Esophagus muscularis mucosa (tissue), 4 donors: Measurements from ENCODE around the gene ADPGK. TPM values are rescaled to one million over a fixed set of nuclear protein-coding genes. Genes with fewer than 3 reads are reported as not detected.

ENCODE experiments used
- DNase-seq: peaks from one replicate; pipeline ENCODE4 v3.0.0-alpha.2; 2017; ENCODE audit errors: extremely low spot score
- H3K27ac ChIP-seq, 4 donors: fragments of 200-600 bp; sonication (generic); replicated peaks in 1 of 4; 1 replicate in 3 of 4; 2 replicates in 1 of 4; pipeline ENCODE4 v1.5.1; 2016 to 2019; ENCODE audit warnings: mild to moderate bottlenecking in 1 of 4
- H3K27me3 ChIP-seq, 4 donors: fragments of 200-600 bp; sonication (generic); one replicate each; pipeline versions ENCODE4 v1.5.1 to v1.6.0; 2016 to 2019
- H3K36me3 ChIP-seq, 4 donors: fragments of 200-600 bp; sonication (generic); one replicate each; pipeline ENCODE4 v1.5.1; 2016 to 2019
- H3K4me1 ChIP-seq, 4 donors: fragments of 200-600 bp; sonication (generic); one replicate each; pipeline ENCODE4 v1.5.1; 2016 to 2019
- H3K4me3 ChIP-seq, 4 donors: fragments of 200-600 bp; sonication (generic); 1 replicate in 2 of 4; 2 replicates in 2 of 4; pipeline ENCODE4 v1.5.1; 2016 to 2019; ENCODE audit warnings: mild to moderate bottlenecking in 4 of 4, moderate library complexity in 1 of 4
- H3K9me3 ChIP-seq, 4 donors: fragments of 200-600 bp; sonication (generic); 1 replicate in 3 of 4; 2 replicates in 1 of 4; pipeline ENCODE4 v1.5.1; 2016 to 2019
- EP300 ChIP-seq: sonication (generic); formaldehyde crosslinking; IDR thresholded peaks from one replicate; pipeline ENCODE4 v1.6.1; 2017; ENCODE audit warnings: antibody characterized with exemption
- POLR2A ChIP-seq: fragments of 450-650 bp; IDR thresholded peaks from one replicate; pipeline ENCODE4 v1.6.1; 2017; ENCODE audit warnings: antibody characterized with exemption, moderate library complexity, mild to moderate bottlenecking, low read depth
- POLR2AphosphoS5 ChIP-seq, 2 donors: sonication (generic); formaldehyde crosslinking; IDR thresholded peaks; one replicate each; pipeline ENCODE4 v1.6.1; 2017; ENCODE audit warnings: antibody characterized with exemption in 2 of 2
- WGBS: methylation state at CpG from one replicate; pipeline ENCODE4 v1.1.5; 2018; 5-methylcytosine and 5-hydroxymethylcytosine counted together
- intact Hi-C: fragments of 100-400 bp; cut with DNase I; formaldehyde crosslinking; loops from one replicate; pipeline ENCODE4 v1.15.1; 2023
- total RNA-seq, 4 donors: library from RNA; depleted of rRNA; stranded (reverse); fragments of >200 nt; gene quantifications; one replicate each; pipeline versions ENCODE4 v1.1.0 to v1.2.1, GENCODE V29; 2016
- TF ChIP-seq, protein P1 (sequence below), 3 experiments: fragments of 200-600 bp in 2 of 3; fragments of 450-650 bp in 1 of 3; sonication (generic) in 2 of 3; IDR thresholded peaks; one replicate each; pipeline ENCODE4 v1.5.1; 2017 to 2019; ENCODE audit warnings: antibody characterized with exemption in 3 of 3, mild to moderate bottlenecking in 2 of 3, moderate library complexity in 1 of 3

ADPGK gene
- total RNA-seq, 4 donors from 2014 or later, result 20.2 to 37.4 (median 22.3) TPM

DNA sequence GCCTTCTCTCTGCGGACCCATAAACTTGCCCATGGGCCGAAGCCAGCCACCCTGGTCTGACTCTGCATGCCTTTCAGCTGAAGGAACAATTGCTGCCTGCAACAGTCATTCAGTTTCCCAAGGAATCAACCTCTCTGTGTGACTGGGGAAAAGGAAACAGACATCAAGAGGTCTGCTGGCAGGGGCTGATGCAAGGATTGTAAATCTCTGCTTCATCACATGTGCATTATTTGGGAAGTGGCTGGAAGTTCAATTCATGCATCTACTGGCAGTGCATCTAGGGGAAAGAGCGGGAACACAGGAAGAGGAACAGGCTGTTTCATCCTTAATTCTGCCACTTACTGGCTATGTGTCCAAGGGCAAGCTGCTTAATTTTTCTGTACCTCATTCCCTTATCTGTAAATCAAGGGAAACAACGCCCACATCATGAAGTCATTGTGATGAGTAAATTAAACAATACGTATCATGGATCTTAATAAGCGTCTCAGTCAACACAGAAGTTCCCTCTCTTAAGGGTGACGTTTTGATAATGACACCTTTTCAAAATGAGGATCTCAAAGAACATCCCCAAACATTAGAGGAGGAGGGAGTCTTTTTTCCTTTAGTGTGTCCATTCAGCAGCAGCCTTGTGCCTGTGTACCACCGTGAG, 17.4 kb upstream of the ADPGK start:
- Histone ChIP-seq H3K27me3 (peaks cover 0 to 18% (median 0%) of the 10 kb centered on the region in 4 donors), H3K9me3 (no peaks in the 10 kb centered on the region), H3K27ac (no peak overlapping the region), H3K4me3 (no peak overlapping the region), H3K4me1 (peaks cover 9 to 17% (median 14%) of the 10 kb centered on the region in 4 donors), H3K36me3 (no peaks in the 10 kb centered on the region)
- 77% methylated on average over 8 of the region's 8 CpGs for WGBS
- no peak for DNase-seq
- intact Hi-C loops, result no loop called here
- no peak for TF ChIP-seq EP300
- TF ChIP-seq, protein P1, sequence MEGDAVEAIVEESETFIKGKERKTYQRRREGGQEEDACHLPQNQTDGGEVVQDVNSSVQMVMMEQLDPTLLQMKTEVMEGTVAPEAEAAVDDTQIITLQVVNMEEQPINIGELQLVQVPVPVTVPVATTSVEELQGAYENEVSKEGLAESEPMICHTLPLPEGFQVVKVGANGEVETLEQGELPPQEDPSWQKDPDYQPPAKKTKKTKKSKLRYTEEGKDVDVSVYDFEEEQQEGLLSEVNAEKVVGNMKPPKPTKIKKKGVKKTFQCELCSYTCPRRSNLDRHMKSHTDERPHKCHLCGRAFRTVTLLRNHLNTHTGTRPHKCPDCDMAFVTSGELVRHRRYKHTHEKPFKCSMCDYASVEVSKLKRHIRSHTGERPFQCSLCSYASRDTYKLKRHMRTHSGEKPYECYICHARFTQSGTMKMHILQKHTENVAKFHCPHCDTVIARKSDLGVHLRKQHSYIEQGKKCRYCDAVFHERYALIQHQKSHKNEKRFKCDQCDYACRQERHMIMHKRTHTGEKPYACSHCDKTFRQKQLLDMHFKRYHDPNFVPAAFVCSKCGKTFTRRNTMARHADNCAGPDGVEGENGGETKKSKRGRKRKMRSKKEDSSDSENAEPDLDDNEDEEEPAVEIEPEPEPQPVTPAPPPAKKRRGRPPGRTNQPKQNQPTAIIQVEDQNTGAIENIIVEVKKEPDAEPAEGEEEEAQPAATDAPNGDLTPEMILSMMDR (IDR thresholded peaks at IDR 0.05), result no peak
- no peak for TF ChIP-seq POLR2AphosphoS5 (IDR thresholded peaks at IDR 0.05)
- no peak for TF ChIP-seq POLR2A

- peaks cover 0 to 13% (median 0%) of the 10 kb centered on the region in 4 donors for H3K27me3 ChIP-seq
- intact Hi-C loops, result loop anchor here (2.0 to 5.0 kb wide), 2 partner anchors 283 to 474 kb away; no protein-coding TSS in a partner anchor
- H3K4me1 ChIP-seq, result peaks cover 9 to 17% (median 14%) of the 10 kb centered on the region in 4 donors
- WGBS, result 81% methylated on average over 6 of the region's 6 CpGs
- no peak for DNase-seq
- H3K27ac ChIP-seq, result peak overlapping the region in 1 of 4 donors; percentile 53
- no peaks in the 10 kb centered on the region for H3K36me3 ChIP-seq
- no peak overlapping the region for H3K4me3 ChIP-seq
- TF ChIP-seq, protein P1 (IDR thresholded peaks at IDR 0.05), result no peak
- no peak for TF ChIP-seq POLR2AphosphoS5 (IDR thresholded peaks at IDR 0.05)
- TF ChIP-seq EP300, result no peak
- no peak for TF ChIP-seq POLR2A
- no peaks in the 10 kb centered on the region for H3K9me3 ChIP-seq
These were observed 14.3 kb upstream of the ADPGK start for GRCh38 chr15:72797834-72798233.

- peak overlapping the region; percentile 57 to 68 (median 62) for H3K4me3 ChIP-seq
- H3K9me3 ChIP-seq, result no peaks in the 10 kb centered on the region
- peaks cover 9 to 17% (median 14%) of the 10 kb centered on the region in 4 donors for H3K4me1 ChIP-seq
- H3K27me3 ChIP-seq, result peaks cover 0 to 13% (median 0%) of the 10 kb centered on the region in 4 donors
- H3K27ac ChIP-seq, result peak overlapping the region in 1 of 4 donors; percentile 53
- DNase-seq, result no peak
- 21% methylated on average over 12 of the region's 12 CpGs for WGBS
- intact Hi-C loops, result loop anchor here (2.0 to 5.0 kb wide), 2 partner anchors 283 to 475 kb away; no protein-coding TSS in a partner anchor
- H3K36me3 ChIP-seq, result no peaks in the 10 kb centered on the region
- TF ChIP-seq, protein P1 (IDR thresholded peaks at IDR 0.05), result no peak
- no peak for TF ChIP-seq POLR2AphosphoS5 (IDR thresholded peaks at IDR 0.05)
- no peak for TF ChIP-seq EP300
These were observed 13.8 kb upstream of the ADPGK start for GRCh38 chr15:72797338-72797689.

DNA sequence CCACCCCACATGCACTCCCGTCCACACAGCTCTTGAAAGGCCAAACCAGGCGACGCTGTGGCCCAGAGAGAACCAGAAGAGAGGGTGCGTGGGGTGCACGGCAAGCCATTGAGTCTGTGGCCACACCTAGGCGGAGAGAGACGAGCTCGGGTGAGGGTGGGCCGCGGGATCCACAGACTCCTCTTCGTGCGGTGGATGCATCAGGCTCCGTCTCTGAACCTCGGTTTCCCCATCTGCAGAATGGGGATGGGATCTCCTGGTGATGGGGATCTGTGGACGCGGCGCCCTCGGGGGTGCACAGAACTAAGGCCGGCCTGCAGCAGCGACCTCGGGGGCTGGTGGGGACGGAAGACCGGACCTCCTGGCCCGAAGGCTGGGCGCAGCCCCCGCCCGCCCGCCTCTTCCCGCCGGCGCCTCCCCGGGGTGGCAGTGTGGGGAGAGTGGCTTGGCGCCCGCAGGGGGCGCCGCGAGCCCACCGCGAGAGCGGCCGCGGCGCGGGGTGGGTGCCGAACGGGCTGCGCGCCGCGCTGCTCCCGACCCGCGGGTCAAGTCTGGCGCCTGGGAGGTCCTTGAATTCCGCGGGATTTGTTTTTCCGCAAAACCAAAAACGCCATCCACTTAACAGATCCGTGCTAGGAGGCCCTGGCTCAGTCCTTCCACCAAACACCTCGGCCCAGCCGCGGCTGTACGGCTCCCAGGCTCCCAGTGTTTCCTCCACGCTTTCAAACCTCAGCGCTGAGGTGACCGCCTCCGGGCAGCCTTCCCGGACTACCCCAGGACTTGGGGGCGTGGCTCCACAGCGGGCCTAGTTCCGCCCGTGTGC, 13.2 kb upstream of the ADPGK start:
- DNase-seq, result no peak
- Histone ChIP-seq H3K27ac (peak overlapping the region in 1 of 4 donors; percentile 53), H3K27me3 (peaks cover 0 to 13% (median 0%) of the 10 kb centered on the region in 4 donors), H3K4me1 (peaks cover 9 to 17% (median 14%) of the 10 kb centered on the region in 4 donors), H3K36me3 (no peaks in the 10 kb centered on the region), H3K4me3 (peak overlapping the region; percentile 57 to 68 (median 62)), H3K9me3 (no peaks in the 10 kb centered on the region)
- TF ChIP-seq POLR2A (no peak), POLR2AphosphoS5 (IDR thresholded peaks at IDR 0.05) (no peak), EP300 (no peak)
- TF ChIP-seq, protein P1 (IDR thresholded peaks at IDR 0.05), result peak; percentile 64 to 84 (median 82)
- intact Hi-C loops, result loop anchor here (2.0 to 5.0 kb wide), 2 partner anchors 284 to 476 kb away; no protein-coding TSS in a partner anchor
- 8% methylated on average over 24 of the region's 72 CpGs for WGBS
